ENCODE measurements around the gene ARHGAP24. TPM values are rescaled to one million over a fixed set of nuclear protein-coding genes. Genes with fewer than 3 reads are reported as not detected.

The ARHGAP24 gene
- total and polyA plus RNA-seq, 10 of the 15 experiments (the other 5 are each of a cell fraction or from before 2014, with no cell fraction given): 0.10 to 4.2 (median 0.52) TPM

DNA sequence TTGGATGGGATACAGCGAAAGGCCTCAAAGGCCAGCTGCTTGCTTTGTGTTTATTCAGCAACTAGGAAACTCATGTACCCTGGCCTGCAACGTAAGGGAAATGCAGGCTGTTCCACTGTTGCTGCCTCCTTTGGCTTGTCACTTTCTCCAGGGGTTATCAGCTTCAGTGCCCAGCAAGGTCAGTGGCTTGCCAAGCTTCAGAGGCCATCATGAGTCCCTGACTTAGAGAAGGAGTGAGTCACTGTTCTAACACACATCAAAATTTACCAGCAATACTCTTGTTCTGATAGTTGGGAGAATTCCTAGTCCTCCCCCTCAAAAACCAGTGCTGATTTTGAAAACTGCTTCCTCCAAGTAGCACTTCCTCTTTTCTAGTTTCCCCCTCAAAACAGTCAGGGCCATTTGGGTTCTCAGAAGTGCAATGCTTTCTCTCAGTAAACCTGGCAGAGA is 250.8 kb downstream of the ARHGAP24 start (continued):
- TF ChIP-seq RAD21 (IDR thresholded peaks at IDR 0.05; ENCODE audit: insufficient read depth, low read depth, low read length) (0 out of 2 replicates have a peak, but pooled peaks have one; percentile 10), JUNB (IDR thresholded peaks at IDR 0.05) (peak; percentile 53), YBX1 (IDR thresholded peaks at IDR 0.05) (no peak), EP300 (IDR thresholded peaks at IDR 0.05; ENCODE audit: borderline replicate concordance in 1 of 2, control insufficient read depth in 1 of 2, low read depth in 2 of 2, low read length in 2 of 2) (0 out of 4 replicates have a peak, but pooled peaks of 1 of the 2 experiments have one; percentile 43), WRNIP1 (IDR thresholded peaks at IDR 0.05; ENCODE audit: borderline replicate concordance, low read depth, low read length) (no peak), IKZF1 (conservative IDR thresholded peaks at IDR 0.05) (peak; percentile 89), MTA2 (IDR thresholded peaks at IDR 0.05; ENCODE audit: low read depth) (peak; percentile 48; the same call in 1 of the 2 replicates), NBN (IDR thresholded peaks at IDR 0.05) (no peak), ESRRA (IDR thresholded peaks at IDR 0.05; ENCODE audit: low read length) (no peak), HDGF (IDR thresholded peaks at IDR 0.05) (no peak), ETV6 (conservative IDR thresholded peaks at IDR 0.05 in 1 of 2, IDR thresholded peaks at IDR 0.05 in 1 of 2; ENCODE audit: borderline replicate concordance in 1 of 2, low read depth in 1 of 2) (peak in 1 of 2 experiments; percentile 53; a peak in 1 of 4 replicates), MEF2B (IDR thresholded peaks at IDR 0.05; ENCODE audit: partially characterized antibody, poor library complexity, severe bottlenecking) (no peak), TCF12 (IDR thresholded peaks at IDR 0.05; ENCODE audit: low read depth, low read length) (no peak)

DNA sequence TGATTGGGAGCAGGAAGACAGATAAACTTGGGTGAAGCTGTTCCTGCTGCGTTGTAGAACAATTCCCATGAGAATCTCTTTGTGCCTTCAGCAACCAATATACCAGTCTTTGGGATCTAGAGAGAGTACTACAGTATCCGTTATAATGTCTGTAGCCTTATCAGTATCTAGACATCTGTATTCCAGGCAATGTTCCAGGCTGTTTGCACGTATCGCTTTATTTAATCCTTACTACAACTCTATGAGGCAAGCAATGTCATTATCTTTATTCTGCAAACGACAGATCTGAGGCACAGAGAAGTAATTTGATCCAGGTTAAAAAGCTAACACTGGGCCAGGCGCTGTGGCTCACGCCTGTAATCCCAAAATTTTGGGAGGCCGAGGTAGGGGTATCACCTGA is 251.6 kb downstream of the ARHGAP24 start:
- BruUV-seq (replicated peaks): no TSS peak
- Histone ChIP-seq H3K27me3 (replicated peaks in 1 of 2; ENCODE audit: control insufficient read depth in 2 of 2, insufficient read depth in 2 of 2, low read length in 1 of 2) (no peaks in the 10 kb centered on the region), H3K9me3 (replicated peaks; ENCODE audit: control insufficient read depth, insufficient read depth, low read length) (no peaks in the 10 kb centered on the region), H3K4me1 (ENCODE audit: control insufficient read depth, insufficient read depth, low read length) (peaks cover 20% of the 10 kb centered on the region), H2AFZ (ENCODE audit: control insufficient read depth, low read depth, low read length) (no peak overlapping the region; the same call in 1 of the 2 replicates), H3K79me2 (ENCODE audit: control insufficient read depth, insufficient read depth, low read length) (no peaks in the 10 kb centered on the region), H3K4me2 (ENCODE audit: control insufficient read depth, insufficient read depth) (peak overlapping the region; percentile 56; the same call in 1 of the 2 replicates), H4K20me1 (ENCODE audit: control insufficient read depth, insufficient read depth) (no peaks in the 10 kb centered on the region), H3K9ac (ENCODE audit: control insufficient read depth, insufficient read depth, low read length) (no peak overlapping the region), H3K27ac (ENCODE audit: control insufficient read depth, insufficient read depth) (no peak overlapping the region), H3K4me3 (no peak overlapping the region), H3K36me3 (ENCODE audit: control insufficient read depth in 2 of 2, insufficient read depth in 2 of 2, low read length in 1 of 2) (no peaks in the 10 kb centered on the region)
- no peak for DNase-seq (ENCODE audit: low read depth, low spot score)
- POLR2A ChIA-PET: no interaction called here
- WGBS (ENCODE audit: insufficient coverage, insufficient replicate concordance, low lambda C conversion rate, missing lambda C conversion rate): 84% methylated on average over 8 of the region's 8 CpGs
- CTCF ChIA-PET: interaction anchor here (0.7 kb wide), 1 partner anchor 20 kb away, joined by 3 read pairs; no protein-coding TSS in a partner anchor
- no peak for FAIRE-seq
- no peak for ATAC-seq
- RAD21 ChIA-PET (ENCODE audit: unreplicated experiment): interaction anchor here (1.2 kb wide), 2 partner anchors 24 to 53 kb away, joined by 3 to 4 read pairs; no protein-coding TSS in a partner anchor
- intact Hi-C loops (cut with micrococcal nuclease; ENCODE audit: unreplicated experiment) (no loop called here), in situ Hi-C loops (cut with MboI) (no loop called here)
- SMC1A ChIA-PET (ENCODE audit: uncharacterized antibody, unreplicated experiment): interaction anchor here (0.9 kb wide), 2 partner anchors 187 to 300 kb away, joined by 3 read pairs; no protein-coding TSS in a partner anchor
- TF ChIP-seq, protein P1, sequence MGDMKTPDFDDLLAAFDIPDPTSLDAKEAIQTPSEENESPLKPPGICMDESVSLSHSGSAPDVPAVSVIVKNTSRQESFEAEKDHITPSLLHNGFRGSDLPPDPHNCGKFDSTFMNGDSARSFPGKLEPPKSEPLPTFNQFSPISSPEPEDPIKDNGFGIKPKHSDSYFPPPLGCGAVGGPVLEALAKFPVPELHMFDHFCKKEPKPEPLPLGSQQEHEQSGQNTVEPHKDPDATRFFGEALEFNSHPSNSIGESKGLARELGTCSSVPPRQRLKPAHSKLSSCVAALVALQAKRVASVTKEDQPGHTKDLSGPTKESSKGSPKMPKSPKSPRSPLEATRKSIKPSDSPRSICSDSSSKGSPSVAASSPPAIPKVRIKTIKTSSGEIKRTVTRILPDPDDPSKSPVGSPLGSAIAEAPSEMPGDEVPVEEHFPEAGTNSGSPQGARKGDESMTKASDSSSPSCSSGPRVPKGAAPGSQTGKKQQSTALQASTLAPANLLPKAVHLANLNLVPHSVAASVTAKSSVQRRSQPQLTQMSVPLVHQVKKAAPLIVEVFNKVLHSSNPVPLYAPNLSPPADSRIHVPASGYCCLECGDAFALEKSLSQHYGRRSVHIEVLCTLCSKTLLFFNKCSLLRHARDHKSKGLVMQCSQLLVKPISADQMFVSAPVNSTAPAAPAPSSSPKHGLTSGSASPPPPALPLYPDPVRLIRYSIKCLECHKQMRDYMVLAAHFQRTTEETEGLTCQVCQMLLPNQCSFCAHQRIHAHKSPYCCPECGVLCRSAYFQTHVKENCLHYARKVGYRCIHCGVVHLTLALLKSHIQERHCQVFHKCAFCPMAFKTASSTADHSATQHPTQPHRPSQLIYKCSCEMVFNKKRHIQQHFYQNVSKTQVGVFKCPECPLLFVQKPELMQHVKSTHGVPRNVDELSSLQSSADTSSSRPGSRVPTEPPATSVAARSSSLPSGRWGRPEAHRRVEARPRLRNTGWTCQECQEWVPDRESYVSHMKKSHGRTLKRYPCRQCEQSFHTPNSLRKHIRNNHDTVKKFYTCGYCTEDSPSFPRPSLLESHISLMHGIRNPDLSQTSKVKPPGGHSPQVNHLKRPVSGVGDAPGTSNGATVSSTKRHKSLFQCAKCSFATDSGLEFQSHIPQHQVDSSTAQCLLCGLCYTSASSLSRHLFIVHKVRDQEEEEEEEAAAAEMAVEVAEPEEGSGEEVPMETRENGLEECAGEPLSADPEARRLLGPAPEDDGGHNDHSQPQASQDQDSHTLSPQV (IDR thresholded peaks at IDR 0.05): no peak
- no peak for TF ChIP-seq SUPT20H (IDR thresholded peaks at IDR 0.05; ENCODE audit: borderline replicate concordance, control insufficient read depth, low read depth, low read length)
- no peak for TF ChIP-seq NFIC (IDR thresholded peaks at IDR 0.05; ENCODE audit: low read depth, low read length)
- no peak for TF ChIP-seq ATF7 (IDR thresholded peaks at IDR 0.05; ENCODE audit: low read depth)
- TF ChIP-seq SMARCA5 (IDR thresholded peaks at IDR 0.05): no peak
